H9 (cell line): ENCODE data around the gene SPATA46. TPM values are rescaled to one million over a fixed set of nuclear protein-coding genes. Genes with fewer than 3 reads are reported as not detected.

Experiments used
- DNase-seq: peaks from one replicate; pipeline ENCODE4 v3.0.0-alpha.2; 2017
- H2AFZ ChIP-seq: one replicate; pipeline ENCODE4 v1.6.1; 2013; ENCODE audit warnings: mild to moderate bottlenecking, low read length, control low read depth, moderate library complexity
- H2AK5ac ChIP-seq: 2 replicates; pipeline ENCODE4 v1.6.1; 2013; ENCODE audit warnings: low read length, control low read depth, mixed read lengths; ENCODE audit not compliant: insufficient read length
- H2BK120ac ChIP-seq: one replicate; pipeline ENCODE4 v1.6.1; 2013; ENCODE audit warnings: low read depth, mild to moderate bottlenecking, low read length, control low read depth, inconsistent platforms; ENCODE audit not compliant: poor library complexity, severe bottlenecking
- H2BK12ac ChIP-seq: 2 replicates; pipeline ENCODE4 v1.6.1; 2013; ENCODE audit warnings: low read length, control low read depth, mixed read lengths, low read depth; ENCODE audit not compliant: insufficient read length
- H2BK15ac ChIP-seq: 2 replicates; pipeline ENCODE4 v1.6.1; 2013; ENCODE audit warnings: low read depth, low read length, control low read depth
- H2BK20ac ChIP-seq: one replicate; pipeline ENCODE4 v1.6.1; 2013; ENCODE audit warnings: low read depth, mild to moderate bottlenecking, low read length, control low read depth, inconsistent platforms; ENCODE audit not compliant: poor library complexity, severe bottlenecking
- H2BK5ac ChIP-seq: 2 replicates; pipeline ENCODE4 v1.6.1; 2013; ENCODE audit warnings: low read length, control low read depth, mixed read lengths; ENCODE audit not compliant: insufficient read length
- H3K14ac ChIP-seq: 2 replicates; pipeline ENCODE4 v1.6.1; 2013; ENCODE audit warnings: low read length, control low read depth; ENCODE audit not compliant: insufficient read depth
- H3K18ac ChIP-seq: 2 replicates; pipeline ENCODE4 v1.6.1; 2013; ENCODE audit warnings: low read depth, mild to moderate bottlenecking, mixed read lengths, low read length, control low read depth; ENCODE audit not compliant: insufficient read length
- H3K23ac ChIP-seq: 2 replicates; pipeline ENCODE4 v1.6.1; 2013; ENCODE audit warnings: low read length, control low read depth, mixed read lengths, low read depth; ENCODE audit not compliant: insufficient read length
- H3K23me2 ChIP-seq: 2 replicates; pipeline ENCODE4 v1.6.1; 2013; ENCODE audit warnings: low read depth, mild to moderate bottlenecking, mixed read lengths, low read length, control low read depth; ENCODE audit not compliant: insufficient read length, poor library complexity, severe bottlenecking
- H3K27ac ChIP-seq: 2 replicates; pipeline ENCODE4 v1.5.1; 2013; ENCODE audit warnings: low read length, control low read depth, mixed read lengths, low read depth; ENCODE audit not compliant: insufficient read length
- H3K27me3 ChIP-seq: 2 replicates; pipeline ENCODE4 v1.6.1; 2013; ENCODE audit warnings: low read length, control low read depth, inconsistent platforms; ENCODE audit not compliant: insufficient read depth
- H3K4ac ChIP-seq: 2 replicates; pipeline ENCODE4 v1.6.1; 2013; ENCODE audit warnings: low read depth, mild to moderate bottlenecking, control low read depth, inconsistent platforms, low read length, moderate library complexity
- H3K4me1 ChIP-seq: 2 replicates; pipeline ENCODE4 v1.6.1; 2013; ENCODE audit warnings: low read length, control low read depth, inconsistent platforms; ENCODE audit not compliant: insufficient read depth
- H3K4me2 ChIP-seq: 2 replicates; pipeline ENCODE4 v1.6.1; 2013; ENCODE audit warnings: low read length, control low read depth, mixed read lengths; ENCODE audit not compliant: insufficient read length, insufficient read depth
- H3K56ac ChIP-seq: 2 replicates; pipeline ENCODE4 v1.6.1; 2013; ENCODE audit warnings: low read depth, mild to moderate bottlenecking, mixed read lengths, low read length, control low read depth; ENCODE audit not compliant: insufficient read length
- H3K79me1 ChIP-seq: 2 replicates; pipeline ENCODE4 v1.6.1; 2013; ENCODE audit warnings: low read depth, mild to moderate bottlenecking, moderate library complexity, low read length, control low read depth, inconsistent platforms; ENCODE audit not compliant: insufficient read depth, poor library complexity, severe bottlenecking
- H3K79me2 ChIP-seq: 2 replicates; pipeline ENCODE4 v1.6.1; 2013; ENCODE audit warnings: low read length, control low read depth, inconsistent platforms; ENCODE audit not compliant: insufficient read depth
- H3K9ac ChIP-seq: 2 replicates; pipeline ENCODE4 v1.6.1; 2013; ENCODE audit warnings: low read length, control low read depth, mixed read lengths; ENCODE audit not compliant: insufficient read length; ENCODE audit errors: extremely low read depth
- H3K9me3 ChIP-seq: one replicate; pipeline ENCODE4 v1.6.1; 2013; ENCODE audit warnings: low read depth, low read length, inconsistent platforms; ENCODE audit not compliant: control insufficient read depth
- H3T11ph ChIP-seq: one replicate; pipeline ENCODE4 v1.6.1; 2013; ENCODE audit warnings: mild to moderate bottlenecking, low read length, control low read depth, inconsistent platforms
- H4K20me1 ChIP-seq: one replicate; pipeline ENCODE4 v1.6.1; 2013; ENCODE audit not compliant: control insufficient read depth, insufficient read length, insufficient read depth
- H4K5ac ChIP-seq: 2 replicates; pipeline ENCODE4 v1.6.1; 2013; ENCODE audit warnings: low read depth, mild to moderate bottlenecking, mixed read lengths, low read length, control low read depth; ENCODE audit not compliant: insufficient read length
- H4K8ac ChIP-seq: replicated peaks from 2 replicates; pipeline ENCODE4 v1.6.1; 2013; ENCODE audit warnings: low read length, control low read depth, mixed read lengths, low read depth; ENCODE audit not compliant: insufficient read length
- H4K91ac ChIP-seq: 2 replicates; pipeline ENCODE4 v1.6.1; 2013; ENCODE audit warnings: low read depth, mild to moderate bottlenecking, moderate library complexity, mixed read lengths, low read length, control low read depth; ENCODE audit not compliant: insufficient read length
- H3K27ac Mint-ChIP-seq, 3 experiments: 2 replicates in 2 of 3; 3 replicates in 1 of 3; pipeline ENCODE4 v1.8.0; 2020 to 2021; ENCODE audit warnings: mixed read lengths in 3 of 3, mild to moderate bottlenecking in 1 of 3, moderate library complexity in 1 of 3
- H3K27me3 Mint-ChIP-seq: 2 replicates; pipeline ENCODE4 v1.8.0; 2021; ENCODE audit warnings: low read depth, mild to moderate bottlenecking, moderate library complexity, mixed read lengths
- H3K36me3 Mint-ChIP-seq, 3 experiments: 2 replicates in 2 of 3; 3 replicates in 1 of 3; pipeline ENCODE4 v1.8.0; 2020 to 2021; ENCODE audit warnings: low read depth in 3 of 3, mixed read lengths in 3 of 3; ENCODE audit not compliant: insufficient read depth in 1 of 3
- H3K4me1 Mint-ChIP-seq, 2 experiments: 2 replicates each; pipeline ENCODE4 v1.8.0; 2020; ENCODE audit warnings: mixed read lengths in 2 of 2
- H3K4me3 Mint-ChIP-seq, 2 experiments: 2 replicates in 1 of 2; 3 replicates in 1 of 2; pipeline ENCODE4 v1.8.0; 2020 to 2021; ENCODE audit warnings: mild to moderate bottlenecking in 2 of 2, mixed read lengths in 2 of 2, moderate library complexity in 1 of 2
- H3K9me3 Mint-ChIP-seq, 2 experiments: 2 replicates in 1 of 2; 3 replicates in 1 of 2; pipeline ENCODE4 v1.8.0; 2020; ENCODE audit warnings: mild to moderate bottlenecking in 2 of 2, mixed read lengths in 2 of 2, moderate library complexity in 1 of 2
- CTCF ChIP-seq: fragments of 200-600 bp; sonication (generic); conservative IDR thresholded peaks from 3 replicates; pipeline ENCODE4 v1.8.0; 2021; ENCODE audit warnings: antibody characterized with exemption, mild to moderate bottlenecking
- WGBS: extraction: QIAGEN DNeasy Blood & Tissue Kit; methylation state at CpG from one replicate; pipeline ENCODE4 v1.1.7; 2013; ENCODE audit warnings: missing lambda C conversion rate, low lambda C conversion rate, mixed read lengths; ENCODE audit not compliant: insufficient read length; ENCODE audit errors: extremely low coverage; 5-methylcytosine and 5-hydroxymethylcytosine counted together
- total RNA-seq: library from RNA; stranded (reverse); gene quantifications from 2 replicates; pipeline ENCODE4 v1.2.1, GENCODE V29; 2021

SPATA46 gene
- total RNA-seq, 1 experiment from 2014 or later = not detected

- H4K8ac ChIP-seq = no peak overlapping the region
- H3K9me3 ChIP-seq = no peaks in the 10 kb centered on the region
- no peak overlapping the region for H3K18ac ChIP-seq
- H4K20me1 ChIP-seq = no peaks in the 10 kb centered on the region
- H3K14ac ChIP-seq = peak overlapping the region; percentile 12; the same call in 1 of the 2 replicates
- H3K4me2 ChIP-seq = no peak overlapping the region
- H2BK15ac ChIP-seq = no peak overlapping the region
- no peak overlapping the region for H4K5ac ChIP-seq
- no peaks in the 10 kb centered on the region for H3K27me3 ChIP-seq
- Mint-ChIP-seq H3K9me3 (no peaks in the 10 kb centered on the region), H3K4me1 (peaks cover 21 to 22% of the 10 kb centered on the region in 2 experiments), H3K27me3 (no peaks in the 10 kb centered on the region; the same call in none of the 2 replicates), H3K4me3 (no peak overlapping the region), H3K27ac (peak overlapping the region in 1 of 3 experiments; percentile 89; a peak in 3 of 7 replicates), H3K36me3 (peaks cover 8 to 23% (median 18%) of the 10 kb centered on the region in 3 experiments; a peak in 6 of 7 replicates)
- no peak overlapping the region for H2BK5ac ChIP-seq
- H3K23me2 ChIP-seq = no peaks in the 10 kb centered on the region
- H2BK20ac ChIP-seq = no peak overlapping the region
- WGBS = no CpG with 5 or more reads among the region's 10 CpGs
- H2AK5ac ChIP-seq = no peak overlapping the region
- no peak overlapping the region for H4K91ac ChIP-seq
- no peak overlapping the region for H3T11ph ChIP-seq
- H2BK120ac ChIP-seq = no peak overlapping the region
- no peak overlapping the region for H3K27ac ChIP-seq
- no peak overlapping the region for H2AFZ ChIP-seq
- no peak overlapping the region for H3K23ac ChIP-seq
- no peaks in the 10 kb centered on the region for H3K79me2 ChIP-seq
- no peak for DNase-seq
- no peak for TF ChIP-seq CTCF
- no peaks in the 10 kb centered on the region for H3K4me1 ChIP-seq
- H3K79me1 ChIP-seq = no peaks in the 10 kb centered on the region
- no peak overlapping the region for H3K56ac ChIP-seq
- no peak overlapping the region for H3K9ac ChIP-seq
- no peak overlapping the region for H3K4ac ChIP-seq
- H2BK12ac ChIP-seq = no peak overlapping the region
These were observed 8.1 kb upstream of the SPATA46 start for GRCh38 chr1:162384601-162385279.
